Breast epithelium (tissue), 3 donors: ENCODE data around the gene SKAP2.

Experiments
- POLR2A ChIP-seq: fragments of 450-650 bp; IDR thresholded peaks from one replicate; pipeline ENCODE4 v1.6.1; 2016; ENCODE audit warnings: antibody characterized with exemption, mild to moderate bottlenecking, moderate library complexity
- POLR2AphosphoS5 ChIP-seq, 3 donors: sonication (generic); formaldehyde crosslinking; IDR thresholded peaks; one replicate each; pipeline ENCODE4 v1.6.1; 2017; ENCODE audit warnings: antibody characterized with exemption in 3 of 3
- TF ChIP-seq, protein P1 (sequence below), 3 donors: fragments of 450-650 bp; IDR thresholded peaks; one replicate each; pipeline ENCODE4 v1.5.1; 2016 to 2017; ENCODE audit warnings: antibody characterized with exemption in 3 of 3, mild to moderate bottlenecking in 3 of 3, moderate library complexity in 3 of 3

GRCh38 chr7:26696978-26697377 is 167.4 kb downstream of the SKAP2 start:
- no peak for TF ChIP-seq POLR2AphosphoS5 (IDR thresholded peaks at IDR 0.05)
- TF ChIP-seq, protein P1, sequence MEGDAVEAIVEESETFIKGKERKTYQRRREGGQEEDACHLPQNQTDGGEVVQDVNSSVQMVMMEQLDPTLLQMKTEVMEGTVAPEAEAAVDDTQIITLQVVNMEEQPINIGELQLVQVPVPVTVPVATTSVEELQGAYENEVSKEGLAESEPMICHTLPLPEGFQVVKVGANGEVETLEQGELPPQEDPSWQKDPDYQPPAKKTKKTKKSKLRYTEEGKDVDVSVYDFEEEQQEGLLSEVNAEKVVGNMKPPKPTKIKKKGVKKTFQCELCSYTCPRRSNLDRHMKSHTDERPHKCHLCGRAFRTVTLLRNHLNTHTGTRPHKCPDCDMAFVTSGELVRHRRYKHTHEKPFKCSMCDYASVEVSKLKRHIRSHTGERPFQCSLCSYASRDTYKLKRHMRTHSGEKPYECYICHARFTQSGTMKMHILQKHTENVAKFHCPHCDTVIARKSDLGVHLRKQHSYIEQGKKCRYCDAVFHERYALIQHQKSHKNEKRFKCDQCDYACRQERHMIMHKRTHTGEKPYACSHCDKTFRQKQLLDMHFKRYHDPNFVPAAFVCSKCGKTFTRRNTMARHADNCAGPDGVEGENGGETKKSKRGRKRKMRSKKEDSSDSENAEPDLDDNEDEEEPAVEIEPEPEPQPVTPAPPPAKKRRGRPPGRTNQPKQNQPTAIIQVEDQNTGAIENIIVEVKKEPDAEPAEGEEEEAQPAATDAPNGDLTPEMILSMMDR (IDR thresholded peaks at IDR 0.05), result no peak
- TF ChIP-seq POLR2A, result no peak
